ENCODE measurements around the gene RB1. TPM values are rescaled to one million over a fixed set of nuclear protein-coding genes. Genes with fewer than 3 reads are reported as not detected.
"Not testable (repeated sequence)": the region's sequence is repeated elsewhere in the genome, so short reads cannot be mapped to it uniquely, and the experiment has no call there.

RB1 gene
- total RNA-seq, 2 donors from 2014 or later, result 18.7 to 20.1 TPM

DNA sequence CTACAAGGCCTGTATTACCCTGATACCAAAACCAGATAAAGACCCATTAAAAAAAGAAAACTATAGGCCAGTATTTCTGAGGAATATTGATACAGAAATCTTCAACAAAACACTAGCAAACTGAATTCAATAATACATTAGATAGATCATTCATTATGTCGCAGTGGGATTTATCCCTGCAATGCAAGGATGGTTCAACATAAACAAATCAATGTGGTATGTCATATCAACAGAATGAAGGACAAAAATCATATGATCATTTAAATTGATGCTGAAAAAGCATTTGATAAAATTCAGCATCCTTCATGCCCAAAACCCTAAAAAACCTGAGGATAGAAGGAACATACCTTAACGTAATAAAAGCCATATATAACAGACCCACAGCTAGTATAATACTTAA, 50.0 kb downstream of the RB1 start:
- Histone ChIP-seq H3K4me3 (ENCODE audit: low read length) (no peak overlapping the region), H3K4me1 (ENCODE audit: control insufficient read depth, insufficient read depth, low read length) (no peaks in the 10 kb centered on the region), H3K9ac (ENCODE audit: extremely low read depth, low read length, poor library complexity, severe bottlenecking) (no peak overlapping the region), H3K27me3 (ENCODE audit: control insufficient read depth, insufficient read depth, low read length, poor library complexity, severe bottlenecking) (no peaks in the 10 kb centered on the region), H3K36me3 (ENCODE audit: control insufficient read depth, insufficient read depth, low read length) (no peaks in the 10 kb centered on the region), H3K9me3 (ENCODE audit: control insufficient read depth, low read length) (peaks cover 38% of the 10 kb centered on the region), H3K27ac (ENCODE audit: low read depth, low read length) (no peak overlapping the region)
- Mint-ChIP-seq H3K9me3 (peaks cover 46% of the 10 kb centered on the region), H3K36me3 (ENCODE audit: low read depth) (peaks cover 57% of the 10 kb centered on the region), H3K4me1 (no peaks in the 10 kb centered on the region), H3K27me3 (ENCODE audit: insufficient read depth) (no peaks in the 10 kb centered on the region), H3K4me3 (no peak overlapping the region), H3K27ac (no peak overlapping the region)
- TF ChIP-seq CTCF (conservative IDR thresholded peaks at IDR 0.05), result no peak
- DNase-seq, result no peak
- WGBS, 2 experiments (ENCODE audit: insufficient coverage in 1 of 2, insufficient read length in 1 of 2), result 90% methylated on average over 2 of the region's 2 CpGs; no CpG with 5 or more reads in 1 of the 2 experiments

- H3K9me3 ChIP-seq (ENCODE audit: control insufficient read depth, low read length), result peaks cover 36% of the 10 kb centered on the region
- not testable (repeated sequence) for H3K27ac ChIP-seq (ENCODE audit: low read depth, low read length); H3K36me3 ChIP-seq (ENCODE audit: control insufficient read depth, insufficient read depth, low read length); H3K27me3 Mint-ChIP-seq (ENCODE audit: insufficient read depth); H3K4me1 Mint-ChIP-seq; H3K9ac ChIP-seq (ENCODE audit: extremely low read depth, low read length, poor library complexity, severe bottlenecking); H3K4me1 ChIP-seq (ENCODE audit: control insufficient read depth, insufficient read depth, low read length); H3K27me3 ChIP-seq (ENCODE audit: control insufficient read depth, insufficient read depth, low read length, poor library complexity, severe bottlenecking); H3K4me3 ChIP-seq (ENCODE audit: low read length); DNase-seq; H3K4me3 Mint-ChIP-seq; H3K27ac Mint-ChIP-seq
- peaks cover 46% of the 10 kb centered on the region for H3K9me3 Mint-ChIP-seq
- 97 to 100% methylated on average over 1 to 2 of the region's 2 CpGs for WGBS, 2 experiments (ENCODE audit: insufficient coverage in 1 of 2, insufficient read length in 1 of 2)
- H3K36me3 Mint-ChIP-seq (ENCODE audit: low read depth), result peaks cover 43% of the 10 kb centered on the region
These were observed 52.0 kb downstream of the RB1 start for GRCh38 chr13:48355524-48355923.

DNA sequence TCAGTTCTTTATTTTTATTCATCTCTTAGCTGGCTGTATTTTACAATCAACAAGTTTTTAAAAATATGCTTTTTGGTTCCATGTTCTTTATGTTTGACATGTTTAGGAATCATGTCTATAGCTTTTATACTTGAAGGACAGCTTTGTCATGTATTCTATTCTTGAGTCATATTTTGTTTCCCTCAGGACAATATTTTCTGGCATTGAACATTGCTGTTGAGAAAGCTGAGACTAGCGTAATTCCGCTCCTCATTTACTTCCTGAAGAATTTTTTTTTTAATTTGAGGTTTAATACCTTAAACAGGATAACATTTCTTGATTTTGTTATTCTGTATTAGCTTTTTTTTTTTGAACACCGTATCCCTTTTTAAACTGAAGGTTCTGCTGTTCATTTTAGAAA, 53.2 kb downstream of the RB1 start:
- no peaks in the 10 kb centered on the region for H3K36me3 ChIP-seq (ENCODE audit: control insufficient read depth, insufficient read depth, low read length)
- no peak overlapping the region for H3K9ac ChIP-seq (ENCODE audit: extremely low read depth, low read length, poor library complexity, severe bottlenecking)
- H3K4me3 Mint-ChIP-seq, result no peak overlapping the region
- H3K27ac Mint-ChIP-seq, result no peak overlapping the region
- H3K4me3 ChIP-seq (ENCODE audit: low read length), result no peak overlapping the region
- H3K27me3 Mint-ChIP-seq (ENCODE audit: insufficient read depth), result no peaks in the 10 kb centered on the region
- no peak for DNase-seq
- peaks cover 29% of the 10 kb centered on the region for H3K9me3 ChIP-seq (ENCODE audit: control insufficient read depth, low read length)
- no peaks in the 10 kb centered on the region for H3K4me1 ChIP-seq (ENCODE audit: control insufficient read depth, insufficient read depth, low read length)
- no peaks in the 10 kb centered on the region for H3K4me1 Mint-ChIP-seq
- peaks cover 35% of the 10 kb centered on the region for H3K9me3 Mint-ChIP-seq
- H3K27ac ChIP-seq (ENCODE audit: low read depth, low read length), result no peak overlapping the region
- no peaks in the 10 kb centered on the region for H3K27me3 ChIP-seq (ENCODE audit: control insufficient read depth, insufficient read depth, low read length, poor library complexity, severe bottlenecking)
- TF ChIP-seq CTCF (conservative IDR thresholded peaks at IDR 0.05), result no peak
- WGBS, 2 experiments (ENCODE audit: insufficient coverage in 1 of 2, insufficient read length in 1 of 2), result 93% methylated on average over 2 of the region's 3 CpGs; no CpG with 5 or more reads in 1 of the 2 experiments
- peaks cover 33% of the 10 kb centered on the region for H3K36me3 Mint-ChIP-seq (ENCODE audit: low read depth)

DNA sequence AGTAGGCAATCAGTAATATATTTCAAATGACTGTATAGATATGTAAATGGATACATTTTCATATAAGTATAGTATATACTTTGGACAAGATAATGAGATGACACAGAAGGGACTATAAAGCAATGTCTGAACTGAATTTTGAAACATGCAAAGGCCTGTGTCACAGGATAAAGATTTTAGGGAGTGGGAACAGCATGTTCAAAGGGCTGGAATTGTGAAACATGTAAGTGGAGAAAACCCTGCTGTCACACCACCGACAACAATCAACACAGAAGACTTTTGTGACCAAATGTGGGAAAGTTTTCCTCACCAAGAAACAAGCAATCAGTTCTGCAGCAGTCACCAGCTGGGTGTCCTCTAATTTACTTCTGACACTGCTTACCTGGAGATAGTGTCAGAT, 66.4 kb downstream of the RB1 start:
- Histone ChIP-seq H3K9ac (ENCODE audit: extremely low read depth, low read length, poor library complexity, severe bottlenecking) (no peak overlapping the region), H3K27me3 (ENCODE audit: control insufficient read depth, insufficient read depth, low read length, poor library complexity, severe bottlenecking) (no peaks in the 10 kb centered on the region), H3K27ac (ENCODE audit: low read depth, low read length) (no peak overlapping the region), H3K4me3 (ENCODE audit: low read length) (no peak overlapping the region), H3K9me3 (ENCODE audit: control insufficient read depth, low read length) (no peaks in the 10 kb centered on the region), H3K36me3 (ENCODE audit: control insufficient read depth, insufficient read depth, low read length) (no peaks in the 10 kb centered on the region), H3K4me1 (ENCODE audit: control insufficient read depth, insufficient read depth, low read length) (no peaks in the 10 kb centered on the region)
- DNase-seq, result no peak
- no peak for TF ChIP-seq CTCF (conservative IDR thresholded peaks at IDR 0.05)
- 88 to 100% methylated on average over 1 of the region's 1 CpG for WGBS, 2 experiments (ENCODE audit: insufficient coverage in 1 of 2, insufficient read length in 1 of 2)
- H3K27me3 Mint-ChIP-seq (ENCODE audit: insufficient read depth), result no peaks in the 10 kb centered on the region
- H3K27ac Mint-ChIP-seq, result no peak overlapping the region
- H3K4me1 Mint-ChIP-seq, result no peaks in the 10 kb centered on the region
- no peaks in the 10 kb centered on the region for H3K36me3 Mint-ChIP-seq (ENCODE audit: low read depth)
- no peak overlapping the region for H3K4me3 Mint-ChIP-seq
- no peaks in the 10 kb centered on the region for H3K9me3 Mint-ChIP-seq
